ENCODE measurements around the gene PKNOX2. TPM values are rescaled to one million over a fixed set of nuclear protein-coding genes. Genes with fewer than 3 reads are reported as not detected.
A peak's percentile ranks its signal among the peaks of the same experiment; 100 is the strongest.

Gene PKNOX2
- total RNA-seq, 1 donor from 2014 or later, result 0.28 TPM

DNA sequence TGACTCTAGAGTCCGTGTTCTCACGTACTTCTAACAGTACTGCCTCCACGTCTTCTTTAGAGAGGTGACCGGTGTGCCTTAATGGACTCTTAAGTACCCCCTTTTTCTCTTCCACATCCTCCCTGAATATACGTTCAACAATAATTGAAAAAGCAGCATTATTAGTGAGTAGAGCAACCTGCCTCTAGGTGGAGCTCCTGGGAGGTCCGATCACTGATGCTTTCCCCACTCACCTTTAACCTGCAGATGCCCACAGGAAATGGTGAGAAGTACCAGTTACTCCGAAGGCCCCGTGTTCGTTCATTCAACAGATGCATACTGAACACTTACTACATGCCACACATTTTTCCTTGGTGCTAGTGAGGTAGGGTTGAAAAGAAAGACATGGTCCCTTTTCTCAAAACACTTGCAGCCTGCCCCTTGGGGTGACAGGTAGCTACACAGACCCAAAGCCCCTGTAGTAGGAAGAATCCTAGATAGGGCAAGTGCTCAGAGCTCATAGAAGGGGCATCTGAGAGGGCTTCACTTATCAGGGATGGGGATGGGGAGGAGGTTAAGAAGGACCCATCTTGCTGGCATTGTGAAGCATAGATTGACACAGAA, 258.8 kb downstream of the PKNOX2 start:
- ATAC-seq, result no peak

DNA sequence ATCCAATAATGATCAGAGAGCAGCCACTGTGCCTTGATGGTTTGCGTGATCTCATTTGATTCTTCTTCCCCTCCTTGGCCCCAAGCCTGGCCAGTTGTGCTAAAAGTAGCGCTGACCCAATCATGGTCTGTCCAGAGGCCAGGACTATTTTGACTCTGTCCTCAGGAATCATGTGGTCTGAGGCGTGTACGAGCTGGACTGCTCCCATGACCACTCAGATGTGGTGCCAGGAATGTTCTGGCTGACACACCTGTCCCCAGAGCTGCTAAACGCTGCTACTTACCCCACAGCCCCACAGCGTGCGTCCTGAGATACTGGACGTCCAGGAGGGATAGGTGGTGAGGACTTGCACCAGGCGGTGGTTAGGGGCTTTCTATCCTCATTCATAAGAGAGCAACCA, 261.1 kb downstream of the PKNOX2 start:
- ATAC-seq, result no peak

DNA sequence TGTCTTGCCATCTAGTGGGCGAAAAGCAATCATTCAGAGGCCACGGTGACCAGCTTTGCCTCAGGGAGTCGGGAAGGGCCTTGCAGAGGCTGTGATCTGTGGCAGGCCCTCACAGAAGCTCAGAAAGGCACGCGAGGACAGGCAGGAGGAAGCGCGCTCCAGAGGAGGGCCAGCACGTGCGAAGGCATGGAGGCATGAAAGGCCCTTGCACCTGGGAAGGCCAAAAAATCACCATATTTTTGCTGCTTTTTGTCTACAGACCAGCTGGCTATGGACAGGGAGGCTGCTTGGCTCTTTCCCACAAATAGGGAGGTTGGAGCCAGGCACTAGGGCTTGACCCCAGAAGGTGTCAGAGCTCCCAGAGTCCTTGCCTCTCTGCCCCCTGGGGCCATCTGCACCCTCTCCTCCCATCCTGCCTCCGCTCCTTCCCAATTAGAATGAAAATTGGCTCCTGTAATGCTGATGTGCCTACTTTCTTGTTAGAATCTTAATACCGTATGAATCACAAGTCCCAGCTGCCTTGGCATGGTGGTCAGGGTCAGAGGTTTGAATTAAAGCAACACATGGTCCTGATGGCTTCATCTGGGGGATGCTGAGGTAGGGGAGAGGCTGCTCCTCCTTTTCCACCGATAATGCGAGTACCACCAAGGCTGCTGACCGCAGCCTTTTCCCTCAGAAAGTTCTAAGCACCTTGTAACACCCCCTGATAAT, 262.4 kb downstream of the PKNOX2 start:
- ATAC-seq, result no peak

DNA sequence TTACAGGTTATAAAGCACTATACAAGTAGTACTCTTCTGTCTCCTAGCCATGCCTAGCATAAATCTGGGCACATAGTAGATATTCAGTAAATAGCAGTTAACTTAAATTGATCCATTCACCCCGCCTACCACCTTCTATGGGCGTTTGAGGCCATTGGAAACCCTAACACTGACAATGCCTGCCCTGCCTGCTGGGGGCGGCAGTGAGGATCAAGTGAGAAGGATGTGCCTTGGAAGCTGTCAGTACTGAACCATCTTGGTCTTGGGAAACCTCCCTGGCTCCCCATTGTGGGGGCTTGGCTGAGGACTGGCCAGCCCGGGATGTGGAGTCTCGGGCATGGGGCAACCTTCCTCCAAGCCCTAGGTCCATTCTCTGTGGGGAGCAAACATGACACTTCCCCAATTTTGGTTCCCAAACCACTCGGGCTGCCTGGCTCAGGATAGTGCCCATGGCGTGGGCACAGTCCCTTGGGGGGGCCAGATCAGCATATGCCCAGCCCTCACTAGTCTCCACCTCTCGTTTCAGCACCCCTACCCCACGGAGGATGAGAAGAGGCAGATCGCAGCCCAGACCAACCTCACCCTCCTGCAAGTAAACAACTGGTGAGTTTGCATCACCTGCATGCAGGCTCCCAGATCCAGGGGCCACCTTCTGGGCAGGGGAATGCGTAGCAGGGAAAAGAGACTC, 264.1 kb downstream of the PKNOX2 start:
- no peak for ATAC-seq

DNA sequence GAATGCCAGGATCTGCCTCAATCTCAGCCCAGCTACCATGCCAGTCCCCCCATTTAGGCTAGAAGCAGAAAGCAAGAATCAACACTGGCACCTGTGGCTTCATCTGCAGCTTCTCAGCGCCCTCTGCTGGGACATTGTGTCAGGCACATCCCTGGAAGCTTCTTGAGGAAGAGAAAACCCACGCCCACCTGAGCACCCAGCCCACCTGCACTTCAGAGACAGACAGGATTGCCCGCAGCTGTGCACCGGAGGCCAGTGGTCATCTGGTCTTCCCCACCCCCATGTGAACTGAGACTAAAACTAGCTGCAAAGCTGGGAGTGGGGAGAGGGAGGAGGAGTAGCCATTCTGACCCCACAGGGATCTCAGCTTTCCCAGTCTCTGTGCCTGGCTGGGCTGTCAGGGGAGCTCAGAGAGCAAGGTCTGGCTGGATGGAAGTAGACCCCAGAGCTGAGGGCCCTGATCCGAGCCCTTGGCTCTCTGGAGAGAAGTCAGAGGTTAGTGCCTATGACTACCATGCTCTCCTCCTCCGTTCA, 264.7 kb downstream of the PKNOX2 start:
- ATAC-seq, result peak; percentile 32

DNA sequence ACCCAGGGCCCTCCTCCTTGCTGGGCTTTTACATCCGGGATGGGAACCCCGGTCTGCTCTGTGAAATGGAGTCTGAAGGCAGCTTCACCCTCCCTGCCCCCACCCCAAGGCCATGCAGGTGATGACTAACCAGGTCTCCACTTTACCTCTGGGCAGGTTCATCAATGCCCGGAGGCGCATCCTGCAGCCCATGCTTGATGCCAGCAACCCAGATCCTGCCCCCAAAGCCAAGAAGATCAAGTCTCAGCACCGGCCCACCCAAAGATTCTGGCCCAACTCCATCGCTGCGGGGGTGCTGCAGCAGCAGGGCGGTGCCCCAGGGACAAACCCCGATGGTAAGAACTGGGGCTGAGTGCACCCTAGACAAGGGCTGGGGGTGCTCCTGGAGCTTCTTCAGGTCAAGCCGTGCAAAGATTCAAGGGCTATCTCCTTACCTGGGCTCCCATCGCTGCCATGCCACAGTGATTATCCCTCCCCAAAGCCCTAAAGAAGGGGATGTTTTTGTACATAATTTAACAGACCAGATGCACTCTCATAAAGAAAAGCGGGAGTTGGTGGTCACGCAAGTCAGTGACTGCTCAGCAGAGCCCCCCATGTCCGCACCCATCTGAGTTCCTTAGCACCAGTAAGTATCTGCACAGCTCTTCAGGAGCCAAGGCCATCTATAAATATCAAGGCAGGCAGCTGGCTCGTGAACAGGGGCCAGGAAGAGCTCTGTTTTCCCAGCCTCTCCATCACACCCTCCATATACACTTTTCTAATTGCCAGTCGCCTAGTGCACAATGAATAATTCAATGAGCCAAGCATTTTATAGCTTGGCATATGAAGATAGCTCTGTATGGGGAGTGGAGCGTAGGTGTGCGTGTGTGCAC, 265.5 kb downstream of the PKNOX2 start:
- no peak for ATAC-seq

DNA sequence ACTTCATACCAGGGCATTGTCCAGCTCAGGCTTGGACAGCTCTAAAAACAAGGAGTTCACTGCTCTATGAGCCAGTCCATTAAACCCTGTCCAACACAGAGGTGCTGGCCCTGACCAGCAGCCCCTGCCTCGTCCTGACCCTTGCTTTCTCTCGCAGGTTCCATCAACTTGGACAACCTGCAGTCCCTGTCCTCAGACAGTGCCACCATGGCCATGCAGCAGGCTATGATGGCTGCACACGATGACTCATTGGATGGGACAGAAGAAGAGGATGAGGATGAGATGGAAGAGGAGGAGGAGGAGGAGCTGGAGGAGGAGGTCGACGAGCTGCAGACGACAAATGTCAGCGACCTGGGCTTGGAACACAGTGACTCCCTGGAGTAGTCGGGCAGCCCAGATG, 266.5 kb downstream of the PKNOX2 start:
- ATAC-seq, result no peak

DNA sequence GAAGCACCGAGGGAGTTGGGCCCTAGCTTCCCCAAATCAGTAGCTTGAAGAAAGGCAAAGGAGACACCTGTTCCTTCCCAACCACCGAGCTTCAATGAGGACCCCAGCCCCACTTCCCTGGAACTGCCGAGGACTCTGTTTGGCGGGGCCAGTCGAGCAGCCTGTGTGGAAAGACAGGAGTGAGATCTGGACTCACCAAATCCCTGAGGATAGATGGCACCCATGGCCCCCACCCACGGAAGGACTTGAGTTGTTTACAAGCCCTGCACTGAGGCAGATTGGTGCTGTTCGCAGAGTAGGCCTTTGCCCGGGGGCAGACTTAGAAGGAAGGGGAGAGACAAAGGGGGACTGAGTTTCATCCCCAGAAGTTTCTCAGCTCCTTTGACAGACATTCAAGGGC, 266.9 kb downstream of the PKNOX2 start:
- no peak for ATAC-seq

DNA sequence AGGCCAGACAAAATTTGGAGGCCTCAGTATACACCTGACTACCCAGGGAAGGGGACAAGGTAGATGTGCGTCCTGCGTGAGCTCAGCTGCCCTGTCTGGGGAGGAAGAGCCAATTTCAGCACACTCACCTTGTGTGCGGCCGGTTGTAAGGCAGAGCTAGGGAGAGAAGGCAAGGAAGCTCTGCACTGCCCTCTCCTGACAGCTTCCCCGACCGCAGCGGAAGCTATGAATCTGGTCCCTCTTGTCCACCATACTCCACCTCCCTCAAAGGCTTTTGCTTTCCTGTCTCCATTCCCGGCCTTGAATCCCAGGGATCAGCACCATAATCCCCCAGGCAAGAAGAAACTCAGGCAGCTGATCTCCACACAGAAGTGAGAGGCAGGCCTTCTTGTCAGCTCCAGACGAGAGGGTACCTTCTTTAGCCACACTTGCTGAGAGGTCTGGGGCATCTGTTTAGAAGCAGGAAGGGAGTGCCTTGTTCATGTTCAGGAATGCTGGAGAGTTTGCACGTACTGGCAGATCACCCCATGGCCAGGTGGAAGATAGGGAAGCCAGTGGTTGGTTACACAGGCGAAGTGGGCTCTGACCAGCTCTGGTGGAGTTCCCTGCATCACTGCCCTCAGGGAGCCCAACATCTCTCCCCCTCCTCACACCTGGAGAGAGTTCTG, 269.0 kb downstream of the PKNOX2 start:
- ATAC-seq, result peak; percentile 78

DNA sequence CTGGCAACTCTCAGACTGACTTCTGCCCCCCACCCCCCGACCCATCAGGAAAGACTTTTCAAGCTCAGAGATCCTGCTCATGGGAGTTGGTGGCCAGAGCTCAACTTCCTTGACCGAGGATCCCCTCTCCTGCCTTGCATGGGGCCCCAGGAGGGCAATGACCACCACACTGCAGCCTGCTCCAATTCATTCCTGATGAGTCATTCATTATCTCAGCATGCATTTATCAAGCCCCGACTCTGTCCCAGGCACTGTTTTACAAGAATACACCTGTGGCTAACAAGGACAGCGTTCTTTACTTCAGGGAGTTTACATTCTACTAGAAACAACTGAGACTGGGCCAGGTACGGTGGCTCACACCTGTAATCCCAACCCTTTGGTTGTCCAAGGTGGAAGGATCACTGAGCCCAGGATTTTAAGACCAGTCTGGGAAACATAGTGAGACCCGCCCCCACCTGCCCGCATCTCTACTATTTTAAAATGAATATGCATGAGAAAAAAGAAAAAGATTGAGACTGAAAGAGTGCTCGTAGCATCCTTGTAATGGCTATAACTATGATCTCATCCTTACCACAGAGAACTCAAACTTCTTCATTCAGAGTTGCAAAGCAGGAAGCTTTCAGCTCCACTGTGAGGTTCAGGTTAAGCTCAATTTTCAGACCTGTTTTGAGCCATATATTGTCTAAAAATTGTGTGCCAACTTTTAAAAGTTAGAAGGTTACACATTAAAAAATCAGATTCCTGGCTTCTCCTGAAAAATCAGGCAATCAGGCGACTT, 271.1 kb downstream of the PKNOX2 start:
- ATAC-seq, result no peak

DNA sequence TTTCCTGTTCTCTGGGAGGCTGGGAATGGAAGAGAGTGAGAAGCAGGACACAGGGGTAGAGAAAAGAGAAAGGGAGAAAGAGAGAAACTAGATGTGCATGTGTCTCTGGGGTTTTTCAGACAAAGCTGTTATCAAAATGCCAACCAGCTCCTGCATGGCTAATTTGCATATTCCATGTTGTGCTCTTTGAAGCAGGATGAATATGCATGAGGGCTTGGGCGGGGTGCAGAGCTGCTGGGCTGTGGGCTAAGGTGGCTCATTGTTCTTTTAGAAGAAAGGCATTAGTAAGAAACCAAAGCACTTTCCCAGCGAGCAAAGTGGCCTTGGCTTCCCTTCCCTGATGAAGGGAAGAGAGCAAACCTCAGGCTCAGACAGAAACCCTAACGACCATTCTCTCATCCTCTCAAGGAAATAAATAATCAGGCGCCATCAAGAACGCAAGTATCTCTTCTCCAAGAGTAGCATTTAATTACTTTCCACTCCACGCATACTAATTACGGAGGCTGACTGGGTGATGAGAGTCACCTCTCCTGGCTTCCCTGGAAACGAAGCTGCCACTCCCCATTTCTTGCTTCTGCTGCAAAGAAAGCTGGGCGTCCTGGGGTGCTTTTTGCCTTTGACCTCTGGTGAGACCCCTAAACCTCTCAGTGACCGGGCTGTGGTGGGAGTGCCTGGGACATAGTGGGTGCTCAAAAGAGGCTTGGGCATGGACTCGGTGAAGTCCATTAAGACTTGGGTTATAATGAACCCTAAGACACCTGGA, 277.3 kb downstream of the PKNOX2 start:
- no peak for ATAC-seq

DNA sequence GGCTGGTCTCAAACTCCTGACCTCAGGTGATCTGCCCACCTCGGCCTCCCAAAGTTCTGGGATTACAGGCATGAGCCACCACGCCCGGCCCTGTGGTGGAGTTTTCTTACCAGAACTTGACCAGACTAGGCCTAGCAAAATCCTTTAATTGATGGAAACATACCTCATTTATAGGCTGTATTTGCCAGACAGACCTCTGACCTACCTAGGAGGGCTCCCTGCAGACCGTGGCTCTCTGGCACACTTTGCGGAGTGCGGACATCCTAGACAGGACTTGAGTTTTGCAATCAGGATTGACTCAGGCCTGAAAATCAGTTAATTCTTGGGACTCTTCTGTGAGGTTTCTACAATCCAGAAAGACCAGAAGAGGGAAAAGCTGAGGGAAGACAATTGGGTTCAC, 278.4 kb downstream of the PKNOX2 start:
- ATAC-seq, result no peak

DNA sequence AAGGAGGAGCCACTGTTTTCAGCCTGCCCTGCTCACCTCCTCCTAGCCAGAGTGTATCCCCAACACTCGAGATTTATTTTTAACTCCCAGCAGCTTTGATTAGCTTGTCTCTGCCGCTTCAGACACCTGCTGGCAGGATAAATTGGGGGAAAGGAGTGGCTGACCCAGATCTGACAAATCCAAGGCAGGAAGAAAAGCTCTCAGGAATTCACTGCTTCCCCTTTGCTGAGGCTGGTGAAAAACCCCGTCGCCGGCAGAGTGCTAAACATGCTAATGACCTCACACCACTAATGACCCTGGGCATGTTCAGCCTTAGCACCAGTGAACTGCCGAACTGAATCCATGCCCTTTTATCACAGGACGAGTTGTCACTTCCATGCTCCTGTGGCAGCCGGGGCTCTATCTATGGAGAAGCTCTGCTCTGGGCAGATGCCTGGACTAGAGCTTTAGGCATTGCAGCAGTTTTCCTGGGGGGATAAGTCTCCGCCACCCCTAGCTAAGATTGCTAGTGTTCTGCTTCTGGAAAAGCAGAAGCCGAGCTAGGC, 279.3 kb downstream of the PKNOX2 start:
- ATAC-seq, result no peak

DNA sequence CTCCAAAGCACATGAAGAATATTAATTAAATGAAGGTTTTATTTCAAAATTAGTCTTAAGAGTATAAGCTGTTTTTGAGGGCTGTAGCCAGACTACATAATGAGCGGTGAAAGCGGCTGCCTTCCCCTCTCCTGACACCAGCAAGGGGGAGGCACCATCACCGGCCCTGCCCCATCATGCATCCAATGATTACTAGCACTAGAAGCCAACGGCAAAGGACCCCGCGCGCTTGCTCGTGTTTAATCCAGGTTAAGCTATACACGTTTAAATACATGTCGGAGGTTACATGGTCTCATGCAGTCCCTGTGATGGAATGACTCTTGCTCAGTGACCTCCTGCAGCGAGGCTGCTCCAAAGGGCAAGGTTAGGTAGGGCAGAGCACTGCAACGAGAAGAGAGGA, 281.2 kb downstream of the PKNOX2 start:
- no peak for ATAC-seq

DNA sequence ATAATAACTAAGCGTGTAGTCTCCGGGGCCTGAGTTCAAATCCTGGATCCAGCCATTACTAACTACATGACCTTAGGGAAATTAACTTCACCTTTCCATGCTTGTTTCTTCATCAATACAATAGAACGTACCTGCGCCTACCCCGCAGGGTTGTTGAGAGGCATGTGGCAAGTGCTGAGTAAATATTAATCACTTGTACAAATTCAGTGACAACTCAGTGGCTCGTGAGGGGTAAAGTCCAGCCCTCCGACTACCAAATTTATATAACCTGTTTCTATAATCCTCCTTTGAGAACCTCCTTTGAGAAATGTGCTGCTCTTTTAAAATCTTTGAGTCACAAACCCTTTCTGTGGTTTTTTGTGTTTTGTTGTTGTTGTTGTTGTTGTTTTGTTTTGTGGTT, 281.7 kb downstream of the PKNOX2 start:
- ATAC-seq, result no peak

DNA sequence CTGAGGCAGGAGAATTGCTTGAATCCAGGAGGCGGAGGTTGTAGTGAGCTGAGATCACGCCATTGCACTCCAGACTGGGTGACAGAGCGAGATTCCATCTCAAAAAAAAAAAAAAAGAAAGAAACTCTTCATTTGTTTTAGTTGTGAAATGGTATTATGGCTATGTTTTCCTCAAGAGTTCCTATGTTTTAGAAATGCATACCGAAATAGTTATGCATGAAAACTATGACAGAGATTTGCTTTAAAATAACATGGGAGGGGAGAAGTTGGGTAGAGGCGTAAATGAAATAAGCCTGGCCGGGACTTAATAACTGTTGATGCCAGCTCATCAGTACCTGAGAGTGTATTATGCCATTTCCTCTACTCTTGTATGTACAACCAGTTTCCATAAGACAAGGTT, 283.2 kb downstream of the PKNOX2 start:
- no peak for ATAC-seq

DNA sequence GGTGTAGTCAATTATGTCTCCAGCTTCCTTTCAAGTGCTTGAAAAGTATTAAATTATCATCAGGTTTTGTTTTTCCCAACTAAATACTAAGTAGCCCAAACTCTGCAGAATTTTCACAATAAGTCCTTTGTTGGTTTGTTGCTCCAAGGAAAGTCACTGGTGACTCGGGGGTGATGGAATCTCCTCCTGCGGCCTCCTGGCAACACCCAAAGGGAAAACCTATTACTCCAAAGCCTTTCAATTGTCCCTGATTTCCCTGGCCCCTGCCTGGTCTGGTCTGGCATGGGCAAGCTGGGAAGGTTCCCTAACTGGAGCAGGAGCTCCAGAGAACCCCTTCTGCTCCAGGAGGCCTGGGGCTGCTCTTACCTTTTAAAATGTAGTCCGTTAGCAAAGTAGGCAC, 283.6 kb downstream of the PKNOX2 start:
- ATAC-seq, result no peak

DNA sequence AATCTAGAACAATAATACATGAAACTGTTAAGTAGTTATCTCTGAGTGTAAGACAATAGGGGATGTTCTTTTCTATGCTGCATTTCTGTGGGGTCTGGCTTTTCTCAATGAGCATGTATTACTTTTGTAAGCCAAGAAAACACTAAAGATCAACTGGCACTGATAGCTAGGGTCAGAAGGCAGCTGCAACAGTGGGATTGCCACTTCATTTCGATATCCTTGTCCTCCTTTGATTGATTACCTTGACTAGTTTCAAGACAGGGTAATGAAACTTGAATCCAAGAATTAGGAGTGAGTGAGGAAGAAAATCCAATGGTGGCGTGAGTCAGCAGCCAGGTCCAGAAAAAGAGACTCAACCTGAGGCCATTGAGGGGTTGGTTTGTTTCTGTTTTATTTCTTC, 285.0 kb downstream of the PKNOX2 start:
- ATAC-seq, result no peak

DNA sequence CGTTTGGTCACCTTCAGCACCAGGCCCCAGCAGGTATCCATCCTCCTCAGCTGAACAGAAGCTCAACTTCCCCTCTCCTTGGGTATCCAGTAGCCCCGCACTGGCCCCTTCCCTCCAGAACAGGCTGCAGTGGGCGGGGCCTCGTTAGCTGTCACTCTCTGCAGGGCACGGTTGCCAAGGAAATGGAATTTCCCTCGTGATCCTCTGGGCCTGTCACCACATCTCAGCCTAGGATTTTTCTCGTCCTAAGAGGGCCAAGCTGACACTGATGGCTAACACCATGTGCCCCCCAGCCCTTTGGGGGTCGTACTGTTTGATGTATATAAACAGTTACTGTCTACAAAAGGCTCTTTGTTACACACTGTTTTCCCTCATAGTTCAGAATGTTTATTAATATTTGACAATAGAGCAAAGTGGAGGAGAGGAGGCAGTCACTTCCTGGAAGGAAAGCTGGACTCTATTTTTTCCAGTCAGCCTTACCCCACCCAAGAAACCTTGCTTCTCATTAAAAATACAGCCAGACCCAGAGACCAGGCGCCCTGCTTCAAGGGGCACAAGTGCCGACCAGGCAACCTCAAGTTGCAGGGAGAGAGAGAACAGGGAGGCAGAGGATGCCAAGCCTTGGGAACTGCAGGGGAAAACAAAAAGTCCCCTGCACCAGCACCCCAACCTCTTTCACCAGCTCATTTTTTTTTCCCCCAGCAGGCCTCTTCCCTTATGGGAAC, 287.0 kb downstream of the PKNOX2 start:
- peak; percentile 39 for ATAC-seq

DNA sequence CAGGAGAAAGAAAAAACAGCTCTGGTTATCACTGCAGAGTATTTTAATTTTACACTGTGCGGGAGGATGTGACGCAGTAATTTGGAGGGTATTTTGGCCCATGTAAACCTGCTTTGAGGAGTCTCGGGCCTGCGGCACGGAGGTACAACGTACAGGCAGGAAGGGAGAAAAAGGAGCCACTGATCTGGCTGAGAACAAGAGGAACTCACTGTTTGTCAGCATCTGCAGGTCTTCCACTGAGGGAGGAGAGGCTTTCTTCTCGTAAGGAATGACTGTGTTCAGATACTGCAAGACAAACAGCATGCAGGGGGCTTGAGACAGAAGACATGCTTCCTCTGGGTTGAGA, 287.5 kb downstream of the PKNOX2 start:
- no peak for ATAC-seq

Data from esophagus mucosa (tissue), 1 donor.